PFSK-1 (cell line): ENCODE data around the gene DEPDC1B.

ENCODE experiments used
- FOXP2 ChIP-seq: optimal IDR thresholded peaks from 2 replicates; pipeline ENCODE3; 2011; ENCODE audit warnings: borderline replicate concordance, control low read depth, inconsistent platforms; ENCODE audit not compliant: insufficient read depth; ENCODE audit errors: extremely low read length, extremely low read depth
- POLR2AphosphoS5 ChIP-seq: IDR thresholded peaks from 2 replicates; pipeline ENCODE4 v1.6.1; 2012; ENCODE audit warnings: low read depth, mild to moderate bottlenecking, control low read depth, low read length, moderate library complexity
- SIN3A ChIP-seq: IDR thresholded peaks from 2 replicates; pipeline ENCODE4 v1.6.1; 2012; ENCODE audit warnings: mild to moderate bottlenecking, low read length, moderate library complexity, borderline replicate concordance; ENCODE audit not compliant: insufficient read depth
- TAF1 ChIP-seq: IDR thresholded peaks from 2 replicates; pipeline ENCODE4 v1.6.1; 2012; ENCODE audit warnings: low read length, control low read depth, borderline replicate concordance; ENCODE audit not compliant: insufficient read depth
- TF ChIP-seq, protein P1 (sequence below), 2 experiments: IDR thresholded peaks; 2 replicates each; pipeline versions ENCODE4 v1.6.1 to v1.8.0; 2011 to 2012; ENCODE audit warnings: low read depth in 2 of 2, low read length in 2 of 2, control low read depth in 1 of 2, inconsistent platforms in 1 of 2, mild to moderate bottlenecking in 1 of 2, moderate library complexity in 1 of 2; ENCODE audit not compliant: insufficient read depth in 1 of 2

DNA sequence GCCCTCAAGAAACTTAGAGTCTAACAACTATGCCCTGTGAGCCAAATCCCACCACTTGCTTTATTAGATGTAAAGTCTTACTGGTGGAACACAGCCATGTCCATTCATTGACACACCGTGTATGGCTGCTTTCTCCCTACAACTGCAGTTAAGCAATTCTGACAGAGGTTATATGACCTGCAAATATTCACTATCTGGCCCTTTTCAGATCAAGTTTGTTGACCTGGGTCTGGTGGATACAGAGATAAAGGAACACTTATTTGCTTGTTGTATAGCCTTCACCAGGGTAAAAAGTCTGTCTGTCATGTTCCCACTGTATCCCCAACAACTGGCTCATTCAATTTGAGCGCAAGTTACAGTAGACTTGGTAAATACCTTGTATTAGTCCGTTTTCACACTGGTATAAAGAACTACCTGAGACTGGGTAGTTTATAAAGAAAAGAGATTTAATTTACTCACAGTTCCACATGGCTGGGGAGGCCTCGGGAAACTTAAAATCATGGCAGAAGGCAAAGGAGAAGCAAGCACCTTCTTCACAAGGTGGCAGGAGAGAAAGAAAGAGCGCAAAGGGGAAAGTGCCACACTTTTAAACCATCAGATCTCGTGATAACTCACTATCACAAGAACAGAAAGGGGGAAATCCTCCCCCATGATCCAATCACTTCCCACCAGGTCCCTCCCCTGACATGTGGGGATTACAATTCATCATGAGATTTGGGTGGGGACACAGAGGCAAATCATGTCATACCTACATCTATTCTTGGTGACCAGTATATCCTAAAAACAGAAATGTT, 27.9 kb downstream of the DEPDC1B start:
- TF ChIP-seq TAF1, result no peak
- TF ChIP-seq, protein P1, sequence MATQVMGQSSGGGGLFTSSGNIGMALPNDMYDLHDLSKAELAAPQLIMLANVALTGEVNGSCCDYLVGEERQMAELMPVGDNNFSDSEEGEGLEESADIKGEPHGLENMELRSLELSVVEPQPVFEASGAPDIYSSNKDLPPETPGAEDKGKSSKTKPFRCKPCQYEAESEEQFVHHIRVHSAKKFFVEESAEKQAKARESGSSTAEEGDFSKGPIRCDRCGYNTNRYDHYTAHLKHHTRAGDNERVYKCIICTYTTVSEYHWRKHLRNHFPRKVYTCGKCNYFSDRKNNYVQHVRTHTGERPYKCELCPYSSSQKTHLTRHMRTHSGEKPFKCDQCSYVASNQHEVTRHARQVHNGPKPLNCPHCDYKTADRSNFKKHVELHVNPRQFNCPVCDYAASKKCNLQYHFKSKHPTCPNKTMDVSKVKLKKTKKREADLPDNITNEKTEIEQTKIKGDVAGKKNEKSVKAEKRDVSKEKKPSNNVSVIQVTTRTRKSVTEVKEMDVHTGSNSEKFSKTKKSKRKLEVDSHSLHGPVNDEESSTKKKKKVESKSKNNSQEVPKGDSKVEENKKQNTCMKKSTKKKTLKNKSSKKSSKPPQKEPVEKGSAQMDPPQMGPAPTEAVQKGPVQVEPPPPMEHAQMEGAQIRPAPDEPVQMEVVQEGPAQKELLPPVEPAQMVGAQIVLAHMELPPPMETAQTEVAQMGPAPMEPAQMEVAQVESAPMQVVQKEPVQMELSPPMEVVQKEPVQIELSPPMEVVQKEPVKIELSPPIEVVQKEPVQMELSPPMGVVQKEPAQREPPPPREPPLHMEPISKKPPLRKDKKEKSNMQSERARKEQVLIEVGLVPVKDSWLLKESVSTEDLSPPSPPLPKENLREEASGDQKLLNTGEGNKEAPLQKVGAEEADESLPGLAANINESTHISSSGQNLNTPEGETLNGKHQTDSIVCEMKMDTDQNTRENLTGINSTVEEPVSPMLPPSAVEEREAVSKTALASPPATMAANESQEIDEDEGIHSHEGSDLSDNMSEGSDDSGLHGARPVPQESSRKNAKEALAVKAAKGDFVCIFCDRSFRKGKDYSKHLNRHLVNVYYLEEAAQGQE (IDR thresholded peaks at IDR 0.05; ENCODE audit: insufficient read depth in 1 of 2, low read depth in 2 of 2, low read length in 2 of 2), result no peak
- no peak for TF ChIP-seq SIN3A
- TF ChIP-seq POLR2AphosphoS5, result no peak
- TF ChIP-seq FOXP2, result no peak
